Heart left ventricle (tissue), 16 donors: ENCODE measurements around the gene SEC14L6. TPM values are rescaled to one million over a fixed set of nuclear protein-coding genes. Genes with fewer than 3 reads are reported as not detected.
"Not testable (repeated sequence)": the region's sequence is repeated elsewhere in the genome, so short reads cannot be mapped to it uniquely, and the experiment has no call there.

Experiments
- ATAC-seq, 4 donors: fragments of 200-7000 bp; cut with Tn5 transposase; one replicate each; pipeline ENCODE4 v1.9.1; 2020 to 2022; ENCODE audit warnings: moderate library complexity in 4 of 4, mild to moderate bottlenecking in 3 of 4, moderate number of reproducible peaks in 1 of 4
- DNase-seq, 5 donors: peaks; one replicate each; pipeline ENCODE4 v3.0.0-alpha.2; 2020
- H3K27ac ChIP-seq, 12 donors: fragments of 200-600 bp; sonication (generic) in 4 of 12; one replicate each; pipeline versions ENCODE4 v1.5.0 to v1.8.0; 2016 to 2022; ENCODE audit warnings: mild to moderate bottlenecking in 2 of 12
- H3K27me3 ChIP-seq, 9 donors: fragments of 200-600 bp; sonication (generic) in 2 of 9; one replicate each; pipeline versions ENCODE4 v1.5.1 to v1.8.0; 2016 to 2022; ENCODE audit warnings: mild to moderate bottlenecking in 3 of 9
- H3K36me3 ChIP-seq, 9 donors: fragments of 200-600 bp; sonication (generic) in 2 of 9; one replicate each; pipeline versions ENCODE4 v1.5.0 to v1.8.0; 2018 to 2022; ENCODE audit warnings: mild to moderate bottlenecking in 2 of 9
- H3K4me1 ChIP-seq, 12 donors: fragments of 200-600 bp; sonication (generic) in 4 of 12; one replicate each; pipeline versions ENCODE4 v1.5.0 to v1.8.0; 2016 to 2022; ENCODE audit warnings: mild to moderate bottlenecking in 3 of 12
- H3K4me3 ChIP-seq, 12 donors: fragments of 200-600 bp; sonication (generic) in 4 of 12; one replicate each; pipeline versions ENCODE4 v1.5.0 to v1.8.0; 2017 to 2022; ENCODE audit warnings: mild to moderate bottlenecking in 9 of 12, moderate library complexity in 4 of 12
- H3K9me3 ChIP-seq, 12 donors: fragments of 200-600 bp; sonication (generic) in 4 of 12; one replicate each; pipeline versions ENCODE4 v1.5.0 to v1.8.0; 2016 to 2022; ENCODE audit warnings: mild to moderate bottlenecking in 1 of 12
- CTCF ChIP-seq, 12 donors: fragments of 200-600 bp; sonication (generic) in 4 of 12; IDR thresholded peaks; one replicate each; pipeline versions ENCODE4 v1.5.0 to v1.8.0; 2018 to 2022; ENCODE audit warnings: antibody characterized with exemption in 12 of 12, mild to moderate bottlenecking in 5 of 12
- POLR2A ChIP-seq, 2 donors: fragments of 450-650 bp; IDR thresholded peaks; one replicate each; pipeline ENCODE4 v1.6.1; 2017; ENCODE audit warnings: antibody characterized with exemption in 2 of 2, mild to moderate bottlenecking in 2 of 2, moderate library complexity in 2 of 2
- WGBS, 4 donors: extraction: QIAGEN DNeasy Blood & Tissue Kit in 2 of 4; methylation state at CpG; one replicate each; pipeline versions ENCODE4 v1.1.5 to v1.1.7; 2013 to 2018; 5-methylcytosine and 5-hydroxymethylcytosine counted together
- intact Hi-C, 10 donors: fragments of 100-400 bp; cut with DNase I; formaldehyde crosslinking; loops; one replicate each; pipeline versions ENCODE4 v1.11.1 to v1.14.2; 2022
- polyA plus RNA-seq, 2 donors: library from polyadenylated mRNA; stranded (reverse); fragments of 200-250 nt; gene quantifications; one replicate each; pipeline ENCODE4 v1.2.3, GENCODE V29; 2013
- total RNA-seq, 9 donors: library from RNA; depleted of rRNA in 2 of 9; stranded (reverse); fragments of >200 nt in 2 of 9; fragmentation: NEBNext Ultra II Directional in 3 of 9; extraction: Animal tissue kit (Norgen Biotek cat#: 25700) in 3 of 9; gene quantifications; one replicate each; pipeline versions ENCODE4 v1.1.0 to v1.2.4, GENCODE V29; 2016 to 2023
- donor health status: ischemic (EF 13 %, LVEDD 7.1; RV severe dilation, severe dysfunction).
- donor health status: healthy with polysubstance abuse.
- donor health status: DM: no; HTN: yes; CAD: no.
- donor health status: DM: no; HTN: no; CAD: no.
- donor health status: ischemic (EF 25% LVEDD 6.9; RV normal size, moderate dysfunction).
- donor health status: ischemic (EF 25% LVEDD 5.7; RV mildly dilated, moderate dysfunction).
- donor health status: healthy.
- donor health status: DM: yes; HTN: yes; CAD: no.
- donor health status: ischemic (EF 35%, LVEDD 5.7; RV mildly dilated, moderate dysfunction).
- donor health status: nonischemic (EF 11% LVEDD 7.7; RV severe dilation, severe dysfunction).
- donor health status: DM: yes; HTN: yes; CAD: no.
- donor health status: PGD.
- donor health status: ischemic (EF 29% LVEDD 5.4; RV normal size, mild dysfunction).
- donor health status: nonischemic (EF 23%, LVEDD 6.1; RV moderate dilation, normal function).

The SEC14L6 gene
- total and polyA plus RNA-seq, 11 donors: 0.03 to 2.8 (median 0.16) TPM; not detected in 8

- Histone ChIP-seq H3K9me3 (no peaks in the 10 kb centered on the region), H3K4me1 (peaks cover 0 to 19% (median 11%) of the 10 kb centered on the region in 12 donors), H3K27me3 (peaks cover 0 to 7% (median 0%) of the 10 kb centered on the region in 9 donors), H3K36me3 (peaks cover 0 to 28% (median 25%) of the 10 kb centered on the region in 9 donors), H3K27ac (no peak overlapping the region), H3K4me3 (no peak overlapping the region)
- TF ChIP-seq POLR2A (IDR thresholded peaks at IDR 0.05) (no peak), CTCF (IDR thresholded peaks at IDR 0.05) (no peak)
- WGBS, 4 donors: 41 to 51% (median 45%) methylated on average over 11 to 12 of the region's 12 CpGs
- ATAC-seq (no peak), DNase-seq (no peak)
- intact Hi-C loops: no loop called here
These were observed 26.5 kb upstream of the SEC14L6 start for GRCh38 chr22:30572840-30573593.

GRCh38 chr22:30572210-30572609 lies 25.7 kb upstream of the SEC14L6 start:
- H3K27me3 ChIP-seq: peaks cover 0 to 14% (median 0%) of the 10 kb centered on the region in 9 donors
- no peak overlapping the region for H3K27ac ChIP-seq
- 71 to 90% (median 84%) methylated on average over 6 of the region's 6 CpGs for WGBS, 4 donors

GRCh38 chr22:30569674-30570202 lies 23.2 kb upstream of the SEC14L6 start:
- H3K4me3 ChIP-seq: no peak overlapping the region
- ATAC-seq: no peak
- no peak for TF ChIP-seq CTCF (IDR thresholded peaks at IDR 0.05)
- no peak for TF ChIP-seq POLR2A (IDR thresholded peaks at IDR 0.05)
- WGBS, 4 donors: 89 to 96% (median 91%) methylated on average over 10 of the region's 10 CpGs
- no peak overlapping the region for H3K27ac ChIP-seq
- DNase-seq: no peak
- H3K36me3 ChIP-seq: no peaks in the 10 kb centered on the region
- intact Hi-C loops: no loop called here
- peaks cover 0 to 7% (median under 1%) of the 10 kb centered on the region in 12 donors for H3K4me1 ChIP-seq
- H3K27me3 ChIP-seq: peaks cover 0 to 17% (median 0%) of the 10 kb centered on the region in 9 donors
- H3K9me3 ChIP-seq: no peaks in the 10 kb centered on the region

More at GRCh38 chr22:30572210-30572609, 25.7 kb upstream of the SEC14L6 start:
- no peak overlapping the region for H3K4me3 ChIP-seq
- peaks cover 0 to 19% (median 11%) of the 10 kb centered on the region in 12 donors for H3K4me1 ChIP-seq
- H3K36me3 ChIP-seq: peaks cover 0 to 20% (median 17%) of the 10 kb centered on the region in 9 donors
- H3K9me3 ChIP-seq: no peaks in the 10 kb centered on the region
- intact Hi-C loops: no loop called here
- ATAC-seq (no peak), DNase-seq (no peak)
- TF ChIP-seq CTCF (IDR thresholded peaks at IDR 0.05): no peak
- no peak for TF ChIP-seq POLR2A (IDR thresholded peaks at IDR 0.05)

- intact Hi-C loops: no loop called here
- TF ChIP-seq POLR2A (IDR thresholded peaks at IDR 0.05) (no peak), CTCF (IDR thresholded peaks at IDR 0.05) (no peak)
- Histone ChIP-seq H3K27ac (no peak overlapping the region), H3K4me1 (no peaks in the 10 kb centered on the region), H3K27me3 (peaks cover 0 to 16% (median 0%) of the 10 kb centered on the region in 9 donors), H3K36me3 (no peaks in the 10 kb centered on the region), H3K9me3 (no peaks in the 10 kb centered on the region), H3K4me3 (no peak overlapping the region)
- ATAC-seq (no peak), DNase-seq (no peak)
- 52 to 65% (median 61%) methylated on average over 9 to 10 of the region's 10 CpGs for WGBS, 4 donors
These were observed 21.7 kb upstream of the SEC14L6 start for GRCh38 chr22:30568137-30568805.

- ATAC-seq, H3K27ac ChIP-seq, H3K4me3 ChIP-seq, H3K36me3 ChIP-seq, intact Hi-C loops, H3K9me3 ChIP-seq, H3K4me1 ChIP-seq, DNase-seq: not testable (repeated sequence)
- H3K27me3 ChIP-seq: peaks cover 0 to 16% (median 0%) of the 10 kb centered on the region in 9 donors
- 87 to 91% (median 90%) methylated on average over 6 of the region's 6 CpGs for WGBS, 4 donors
These were observed 20.7 kb upstream of the SEC14L6 start for GRCh38 chr22:30567277-30567676.
